CD4-positive, alpha-beta memory T cell (primary cell): Measurements from ENCODE around the gene CPEB3. TPM values are rescaled to one million over a fixed set of nuclear protein-coding genes. Genes with fewer than 3 reads are reported as not detected.
A peak's percentile ranks its signal among the peaks of the same experiment; 100 is the strongest.
"Not testable (repeated sequence)": the region's sequence is repeated elsewhere in the genome, so short reads cannot be mapped to it uniquely, and the experiment has no call there.

ENCODE experiments used
- CTCF ChIA-PET: fragments of 350-600 bp; sonication (Branson Sonifier 250); formaldehyde crosslinking; loops from one replicate; lab custom pipeline; 2021; ENCODE audit warnings: inconsistent platforms; ENCODE audit not compliant: partially characterized antibody; lab: Charles Lee
- POLR2A ChIA-PET: fragments of 350-600 bp; sonication (Branson Sonifier 250); formaldehyde crosslinking; loops from one replicate; lab custom pipeline; 2021; ENCODE audit not compliant: partially characterized antibody; lab: Charles Lee
- DNase-seq, 5 donors: peaks; one replicate each; pipeline versions ENCODE4 v3.0.0 to v3.0.0-alpha.2; 2020 to 2022; ENCODE audit warnings: mixed read lengths in 1 of 5
- H3K27ac ChIP-seq: one replicate; pipeline ENCODE4 v1.7.0; 2013; ENCODE audit warnings: low read depth, low read length
- H3K27me3 ChIP-seq: 2 replicates; pipeline ENCODE4 v1.7.0; 2013; ENCODE audit warnings: mild to moderate bottlenecking, low read length, moderate library complexity; ENCODE audit not compliant: insufficient read depth
- H3K36me3 ChIP-seq: 2 replicates; pipeline ENCODE4 v1.7.0; 2013; ENCODE audit warnings: mild to moderate bottlenecking, low read length, moderate library complexity; ENCODE audit not compliant: insufficient read depth
- H3K4me1 ChIP-seq: 2 replicates; pipeline ENCODE4 v1.7.0; 2013; ENCODE audit warnings: mild to moderate bottlenecking, low read length, moderate library complexity; ENCODE audit not compliant: insufficient read depth
- H3K4me3 ChIP-seq, 2 donors: one replicate each; pipeline ENCODE4 v1.7.0; 2013; ENCODE audit warnings: low read length in 2 of 2, mild to moderate bottlenecking in 1 of 2
- H3K9me3 ChIP-seq, 2 donors: one replicate each; pipeline ENCODE4 v1.7.0; 2013; ENCODE audit warnings: low read length in 2 of 2, control low read depth in 1 of 2; ENCODE audit not compliant: control insufficient read depth in 1 of 2
- H3K27ac Mint-ChIP-seq, 7 donors: one replicate each; pipeline ENCODE4 v1.8.0; 2020 to 2021; ENCODE audit warnings: mixed read lengths in 7 of 7, mild to moderate bottlenecking in 6 of 7, inconsistent platforms in 3 of 7, moderate library complexity in 3 of 7
- H3K27me3 Mint-ChIP-seq, 2 donors: one replicate each; pipeline ENCODE4 v1.8.0; 2020 to 2021; ENCODE audit warnings: mixed read lengths in 2 of 2
- H3K36me3 Mint-ChIP-seq, 2 donors: one replicate each; pipeline ENCODE4 v1.8.0; 2020 to 2021; ENCODE audit warnings: mixed read lengths in 2 of 2, inconsistent platforms in 1 of 2, mild to moderate bottlenecking in 1 of 2
- H3K4me1 Mint-ChIP-seq, 4 donors: one replicate each; pipeline ENCODE4 v1.8.0; 2020 to 2021; ENCODE audit warnings: mixed read lengths in 4 of 4, mild to moderate bottlenecking in 1 of 4
- H3K4me3 Mint-ChIP-seq, 8 donors: one replicate each; pipeline ENCODE4 v1.8.0; 2020 to 2021; ENCODE audit warnings: mixed read lengths in 8 of 8, mild to moderate bottlenecking in 7 of 8, moderate library complexity in 6 of 8, inconsistent platforms in 3 of 8
- H3K9me3 Mint-ChIP-seq, 8 donors: one replicate each; pipeline ENCODE4 v1.8.0; 2020 to 2021; ENCODE audit warnings: mixed read lengths in 8 of 8, mild to moderate bottlenecking in 5 of 8, inconsistent platforms in 3 of 8, moderate library complexity in 1 of 8
- intact Hi-C: fragments of 100-400 bp; cut with micrococcal nuclease; formaldehyde crosslinking; loops from one replicate; pipeline ENCODE4 v1.15.1; 2023
- polyA plus RNA-seq, 2 donors: library from polyadenylated mRNA; unstranded; fragments of 300-500 nt; fragmentation: Illumina TruSeq; gene quantifications; one replicate each; pipeline ENCODE4 v1.2.3, GENCODE V29; 2021
- total RNA-seq, 2 experiments: library from RNA; stranded (reverse); gene quantifications; one replicate each; pipeline ENCODE4 v1.2.3, GENCODE V29; 2021

The CPEB3 gene
- total and polyA plus RNA-seq, 4 experiments from 2014 or later: 0.88 to 3.8 (median 2.4) TPM

DNA sequence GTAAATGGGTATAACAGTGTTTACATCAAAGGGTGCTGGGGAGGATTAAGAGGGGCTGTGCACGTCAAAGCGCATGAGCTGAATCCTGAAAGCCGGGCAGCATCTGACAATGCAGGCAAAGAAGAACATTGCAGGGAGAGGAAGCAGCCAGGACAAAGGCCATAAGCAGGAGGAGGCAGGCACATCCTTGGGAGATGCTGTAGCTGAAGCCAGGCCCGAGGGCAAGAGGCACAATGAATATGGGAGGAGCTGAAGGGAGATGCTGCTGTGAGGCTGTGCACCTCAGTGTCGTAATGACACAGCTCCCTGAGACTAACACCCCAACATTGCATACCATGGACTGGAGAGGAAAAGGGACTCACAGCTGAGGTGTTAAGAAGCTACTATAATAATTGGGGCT lies 238.1 kb downstream of the CPEB3 start:
- ChIA-PET CTCF (no interaction called here), POLR2A (no interaction called here)
- intact Hi-C loops: no loop called here
- no peak for DNase-seq
- Mint-ChIP-seq H3K36me3 (peaks cover 11 to 16% of the 10 kb centered on the region in 2 donors), H3K27me3 (no peaks in the 10 kb centered on the region), H3K9me3 (no peaks in the 10 kb centered on the region), H3K4me3 (no peak overlapping the region), H3K4me1 (peaks cover 7 to 12% (median 11%) of the 10 kb centered on the region in 4 donors), H3K27ac (no peak overlapping the region)
- Histone ChIP-seq H3K27ac (no peak overlapping the region), H3K9me3 (no peaks in the 10 kb centered on the region), H3K4me1 (peaks cover 8% of the 10 kb centered on the region), H3K4me3 (no peak overlapping the region), H3K36me3 (no peaks in the 10 kb centered on the region), H3K27me3 (no peaks in the 10 kb centered on the region)

- no peaks in the 10 kb centered on the region for H3K9me3 Mint-ChIP-seq
- H3K4me1 Mint-ChIP-seq: peaks cover 10 to 14% (median 12%) of the 10 kb centered on the region in 4 donors
- Histone ChIP-seq H3K36me3 (no peaks in the 10 kb centered on the region), H3K27me3 (no peaks in the 10 kb centered on the region), H3K4me1 (peaks cover 11% of the 10 kb centered on the region), H3K4me3 (no peak overlapping the region), H3K9me3 (no peaks in the 10 kb centered on the region), H3K27ac (no peak overlapping the region)
- POLR2A ChIA-PET: no interaction called here
- no peaks in the 10 kb centered on the region for H3K27me3 Mint-ChIP-seq
- H3K27ac Mint-ChIP-seq: no peak overlapping the region
- CTCF ChIA-PET: no interaction called here
- no peak overlapping the region for H3K4me3 Mint-ChIP-seq
- intact Hi-C loops: no loop called here
- no peak for DNase-seq
- peaks cover 11 to 16% of the 10 kb centered on the region in 2 donors for H3K36me3 Mint-ChIP-seq
These were observed 238.8 kb downstream of the CPEB3 start for GRCh38 chr10:92052088-92052487.

GRCh38 chr10:92047215-92047614 lies 243.7 kb downstream of the CPEB3 start:
- Mint-ChIP-seq H3K4me3 (no peak overlapping the region), H3K9me3 (peaks cover 0 to 2% (median 0%) of the 10 kb centered on the region in 8 donors), H3K27me3 (no peaks in the 10 kb centered on the region), H3K27ac (peak overlapping the region in 1 of 7 donors; percentile 87), H3K4me1 (peaks cover 10 to 11% (median 10%) of the 10 kb centered on the region in 4 donors), H3K36me3 (peaks cover 0 to 8% of the 10 kb centered on the region in 2 donors)
- no peak for DNase-seq
- Histone ChIP-seq H3K27ac (no peak overlapping the region), H3K27me3 (no peaks in the 10 kb centered on the region), H3K4me3 (no peak overlapping the region), H3K4me1 (peaks cover 11% of the 10 kb centered on the region), H3K9me3 (no peaks in the 10 kb centered on the region), H3K36me3 (no peaks in the 10 kb centered on the region)
- CTCF ChIA-PET: interaction anchor here (0.9 kb wide), 1 partner anchor 41 kb away, joined by 3 read pairs; no protein-coding TSS in a partner anchor
- intact Hi-C loops: no loop called here
- POLR2A ChIA-PET: no interaction called here

- Mint-ChIP-seq H3K27ac (no peak overlapping the region), H3K9me3 (peaks cover 0 to 2% (median 0%) of the 10 kb centered on the region in 8 donors)
These were observed 245.2 kb downstream of the CPEB3 start for GRCh38 chr10:92045641-92046106.

DNA sequence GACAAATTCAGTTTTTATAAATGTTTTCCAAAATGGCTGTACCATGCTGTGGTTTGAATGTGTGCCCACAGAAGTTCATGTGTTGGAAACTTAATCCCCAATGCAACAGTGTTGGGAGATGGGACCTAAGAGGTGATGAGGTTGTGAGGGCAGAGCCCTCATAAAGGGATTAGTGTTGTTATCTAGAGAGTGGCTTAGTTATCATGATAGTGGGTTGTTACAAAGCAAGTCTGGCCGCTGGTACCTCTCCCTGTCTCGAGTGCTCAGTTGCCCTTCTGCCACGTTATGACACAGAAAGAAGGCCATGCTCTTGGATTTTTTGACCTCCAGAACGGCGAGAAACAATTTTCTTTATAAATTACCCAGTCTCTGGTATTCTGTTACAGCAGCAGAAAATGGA lies 248.3 kb downstream of the CPEB3 start:
- no peak overlapping the region for H3K4me3 Mint-ChIP-seq
- POLR2A ChIA-PET: no interaction called here
- intact Hi-C loops: no loop called here
- peaks cover 0 to 2% (median 0%) of the 10 kb centered on the region in 8 donors for H3K9me3 Mint-ChIP-seq
- Histone ChIP-seq H3K27ac (no peak overlapping the region), H3K9me3 (no peaks in the 10 kb centered on the region), H3K4me3 (no peak overlapping the region), H3K4me1 (peaks cover 1% of the 10 kb centered on the region), H3K36me3 (no peaks in the 10 kb centered on the region), H3K27me3 (no peaks in the 10 kb centered on the region)
- H3K4me1 Mint-ChIP-seq: peaks cover 0 to under 1% (median under 1%) of the 10 kb centered on the region in 4 donors
- DNase-seq: no peak
- H3K27ac Mint-ChIP-seq: no peak overlapping the region
- H3K27me3 Mint-ChIP-seq: no peaks in the 10 kb centered on the region
- CTCF ChIA-PET: no interaction called here
- H3K36me3 Mint-ChIP-seq: no peaks in the 10 kb centered on the region

More at GRCh38 chr10:92045641-92046106, 245.2 kb downstream of the CPEB3 start:
- peaks cover 11% of the 10 kb centered on the region for H3K4me1 ChIP-seq
- no peaks in the 10 kb centered on the region for H3K27me3 ChIP-seq
- no peak overlapping the region for H3K4me3 Mint-ChIP-seq
- H3K9me3 ChIP-seq: no peaks in the 10 kb centered on the region
- intact Hi-C loops: no loop called here
- H3K27me3 Mint-ChIP-seq: no peaks in the 10 kb centered on the region
- POLR2A ChIA-PET: interaction anchor here (0.6 kb wide), 1 partner anchor 160 kb away, joined by 3 read pairs; no protein-coding TSS in a partner anchor
- H3K36me3 Mint-ChIP-seq: no peaks in the 10 kb centered on the region
- H3K4me3 ChIP-seq: no peak overlapping the region
- DNase-seq: no peak
- H3K27ac ChIP-seq: no peak overlapping the region
- peaks cover 10 to 11% (median 10%) of the 10 kb centered on the region in 4 donors for H3K4me1 Mint-ChIP-seq
- CTCF ChIA-PET: no interaction called here
- no peaks in the 10 kb centered on the region for H3K36me3 ChIP-seq

DNA sequence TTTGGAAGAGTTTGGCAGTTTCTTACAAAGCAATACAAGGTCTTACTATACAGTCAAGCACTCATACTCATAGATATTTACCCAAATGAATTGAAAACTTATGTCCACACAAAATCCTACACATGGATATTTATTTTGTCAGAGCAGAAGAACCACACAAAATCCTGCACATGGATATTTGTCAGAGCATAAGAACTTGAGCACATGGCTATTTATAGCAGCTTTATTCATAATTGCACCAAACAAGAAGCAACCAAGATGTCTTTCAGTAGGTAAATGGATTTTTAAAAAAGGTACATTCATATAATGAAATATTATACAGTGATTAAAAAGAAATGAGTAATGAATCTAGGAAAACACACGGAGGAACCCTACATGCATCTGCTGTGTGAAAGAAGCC lies 251.9 kb downstream of the CPEB3 start:
- no peaks in the 10 kb centered on the region for H3K27me3 Mint-ChIP-seq
- ChIA-PET POLR2A (no interaction called here), CTCF (no interaction called here)
- no peaks in the 10 kb centered on the region for H3K4me1 Mint-ChIP-seq
- no peak overlapping the region for H3K4me3 Mint-ChIP-seq
- H3K9me3 ChIP-seq: no peaks in the 10 kb centered on the region
- no peaks in the 10 kb centered on the region for H3K27me3 ChIP-seq
- H3K36me3 Mint-ChIP-seq: peaks cover 1 to 6% of the 10 kb centered on the region in 2 donors
- peaks cover 0 to 2% (median 0%) of the 10 kb centered on the region in 8 donors for H3K9me3 Mint-ChIP-seq
- no peaks in the 10 kb centered on the region for H3K36me3 ChIP-seq
- H3K4me1 ChIP-seq: no peaks in the 10 kb centered on the region
- intact Hi-C loops: no loop called here
- no peak overlapping the region for H3K27ac ChIP-seq
- no peak overlapping the region for H3K27ac Mint-ChIP-seq
- DNase-seq: no peak
- no peak overlapping the region for H3K4me3 ChIP-seq

GRCh38 chr10:92033070-92033469 lies 257.8 kb downstream of the CPEB3 start:
- H3K9me3 ChIP-seq, POLR2A ChIA-PET, H3K4me1 ChIP-seq, H3K9me3 Mint-ChIP-seq, H3K4me3 ChIP-seq, CTCF ChIA-PET, H3K27me3 ChIP-seq, H3K27ac ChIP-seq, H3K4me3 Mint-ChIP-seq, DNase-seq, H3K4me1 Mint-ChIP-seq, H3K27me3 Mint-ChIP-seq, intact Hi-C loops: not testable (repeated sequence)
- peaks cover 35 to 38% of the 10 kb centered on the region in 2 donors for H3K36me3 Mint-ChIP-seq
- peak overlapping the region in 1 of 7 donors; percentile 11 for H3K27ac Mint-ChIP-seq
- H3K36me3 ChIP-seq: peaks cover 14% of the 10 kb centered on the region
